Neural progenitor cell (in vitro differentiated cells): Measurements from ENCODE around the gene GHRH.

ENCODE experiments used
- CTCF ChIP-seq: fragments of 200-600 bp; sonication (generic); IDR thresholded peaks from 2 replicates; pipeline ENCODE4 v1.5.1; 2017; ENCODE audit warnings: antibody characterized with exemption, mild to moderate bottlenecking
- EZH2 ChIP-seq: fragments of 200-600 bp; sonication (generic); IDR thresholded peaks from 2 replicates; pipeline ENCODE4 v1.6.1; 2017; ENCODE audit warnings: antibody characterized with exemption, mild to moderate bottlenecking, moderate library complexity

GRCh38 chr20:37262505-37262904, 891 bp upstream of the GHRH start:
- TF ChIP-seq EZH2 (no peak), CTCF (no peak)
